Mucosa of descending colon (tissue), 3 donors: ENCODE measurements around the gene TRAPPC1. TPM values are rescaled to one million over a fixed set of nuclear protein-coding genes. Genes with fewer than 3 reads are reported as not detected.

Source experiments
- ATAC-seq: fragments of 200-7000 bp; cut with Tn5 transposase; one replicate; pipeline ENCODE4 v1.9.1; 2020; ENCODE audit warnings: mild to moderate bottlenecking, moderate library complexity
- DNase-seq, 3 donors: peaks; one replicate each; pipeline ENCODE4 v3.0.0-alpha.2; 2020
- H3K36me3 ChIP-seq: fragments of 200-600 bp; one replicate; pipeline ENCODE4 v1.8.0; 2021; ENCODE audit warnings: low read depth, mild to moderate bottlenecking
- H3K4me1 ChIP-seq: fragments of 200-600 bp; one replicate; pipeline ENCODE4 v1.8.0; 2021; ENCODE audit warnings: low read depth, mild to moderate bottlenecking
- H3K4me3 ChIP-seq: fragments of 200-600 bp; one replicate; pipeline ENCODE4 v1.8.0; 2021; ENCODE audit warnings: mild to moderate bottlenecking
- H3K9me3 ChIP-seq: fragments of 200-600 bp; one replicate; pipeline ENCODE4 v1.8.0; 2021; ENCODE audit warnings: mild to moderate bottlenecking
- CTCF ChIP-seq: fragments of 200-600 bp; IDR thresholded peaks from one replicate; pipeline ENCODE4 v1.8.0; 2022; ENCODE audit warnings: antibody characterized with exemption, mild to moderate bottlenecking
- intact Hi-C, 2 donors: fragments of 100-400 bp; cut with DNase I in 1 of 2; cut with micrococcal nuclease in 1 of 2; formaldehyde crosslinking; loops; one replicate each; pipeline versions ENCODE4 v1.11.0 to v1.11.1; 2022; cut with DNase I, micrococcal nuclease
- total RNA-seq, 3 donors: library from RNA; stranded (reverse); fragmentation: NEBNext Ultra II Directional in 2 of 3; extraction: Animal tissue kit (Norgen Biotek cat#: 25700) in 2 of 3; gene quantifications; one replicate each; pipeline versions ENCODE4 v1.2.1 to v1.2.4, GENCODE V29; 2021 to 2023
- donor health status: DM: no; HTN: no; CAD: no; lungs with moderate emphysema.
- donor health status: DM: no; HTN: no; CAD: no.
- donor health status: DM: no; HTN: yes; CAD: no.

The TRAPPC1 gene
- total RNA-seq, 3 donors from 2014 or later = 86.2 to 116 (median 114) TPM

GRCh38 chr17:7884581-7885366, 47.0 kb downstream of the TRAPPC1 start:
- H3K4me1 ChIP-seq = peaks cover 58% of the 10 kb centered on the region

DNA sequence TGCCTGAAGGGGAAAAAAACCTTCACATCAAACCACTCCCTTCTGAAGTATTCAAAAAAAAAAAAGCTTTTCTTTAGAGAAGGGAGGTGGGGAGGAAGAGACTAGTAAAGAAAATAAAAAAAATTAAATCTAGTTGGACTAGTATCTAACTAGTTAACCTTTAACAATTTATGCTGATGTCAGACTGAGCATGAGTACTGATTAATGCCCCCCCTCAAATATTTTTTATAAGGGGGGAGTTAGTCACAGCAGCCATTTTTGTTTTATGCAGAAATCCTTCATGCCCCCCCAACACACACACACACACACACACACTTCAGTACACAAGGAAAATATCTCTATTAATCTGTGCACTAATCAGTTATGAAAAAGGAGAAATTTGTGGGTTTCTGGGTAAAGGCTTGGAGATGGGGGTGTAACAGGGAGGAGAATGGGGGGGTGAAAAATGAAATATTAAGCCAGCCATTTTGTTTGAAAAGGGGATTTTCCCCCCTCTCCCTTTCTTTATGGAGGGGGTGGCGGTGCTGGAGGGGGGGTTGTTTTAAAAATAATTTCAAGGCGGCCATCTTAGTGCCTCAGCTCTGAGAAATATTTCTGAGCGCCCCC, 47.9 kb downstream of the TRAPPC1 start:
- Histone ChIP-seq H3K36me3 (no peaks in the 10 kb centered on the region), H3K9me3 (no peaks in the 10 kb centered on the region), H3K4me3 (no peak overlapping the region), H3K4me1 (peaks cover 49% of the 10 kb centered on the region)
- no peak for TF ChIP-seq CTCF
- ATAC-seq (no peak), DNase-seq (no peak)
- intact Hi-C loops = no loop called here

More at GRCh38 chr17:7884581-7885366, 47.0 kb downstream of the TRAPPC1 start:
- peak; percentile 3 for ATAC-seq
- peak; percentile 35 to 71 (median 61) for DNase-seq
- H3K36me3 ChIP-seq = no peaks in the 10 kb centered on the region
- peak overlapping the region; percentile 75 for H3K4me3 ChIP-seq
- H3K9me3 ChIP-seq = no peaks in the 10 kb centered on the region
- intact Hi-C loops = no loop called here
- TF ChIP-seq CTCF = no peak

DNA sequence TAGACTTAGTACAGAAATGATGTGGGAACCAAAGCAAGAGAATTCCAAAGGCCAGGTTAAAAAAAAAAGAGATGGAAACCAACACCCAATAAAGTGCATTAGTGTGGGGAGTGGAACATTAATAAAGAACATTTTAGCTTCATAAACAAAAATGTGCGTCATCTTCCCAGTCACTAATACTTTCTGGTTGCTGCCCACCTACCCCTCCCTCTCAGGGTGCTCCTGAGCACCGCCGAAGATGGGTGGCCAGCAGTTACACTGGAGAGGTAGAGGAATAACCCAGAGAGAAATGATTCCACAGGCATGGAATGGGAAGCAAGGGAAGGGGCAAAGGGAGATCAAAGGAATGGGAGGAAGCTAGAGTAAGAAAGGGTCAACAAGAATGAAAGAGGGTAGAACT, 49.1 kb downstream of the TRAPPC1 start:
- no peak for DNase-seq
- no peak for TF ChIP-seq CTCF
- H3K9me3 ChIP-seq = no peaks in the 10 kb centered on the region
- intact Hi-C loops = no loop called here
- H3K36me3 ChIP-seq = no peaks in the 10 kb centered on the region
- H3K4me1 ChIP-seq = peaks cover 39% of the 10 kb centered on the region
- H3K4me3 ChIP-seq = no peak overlapping the region
- ATAC-seq = no peak

- H3K4me1 ChIP-seq = peaks cover 35% of the 10 kb centered on the region
- H3K4me3 ChIP-seq = no peak overlapping the region
- DNase-seq (no peak), ATAC-seq (no peak)
- intact Hi-C loops = no loop called here
- H3K9me3 ChIP-seq = no peaks in the 10 kb centered on the region
- no peaks in the 10 kb centered on the region for H3K36me3 ChIP-seq
- no peak for TF ChIP-seq CTCF
Observed at GRCh38 chr17:7882068-7882467, 49.7 kb downstream of the TRAPPC1 start.

- TF ChIP-seq CTCF = no peak
- DNase-seq (no peak), ATAC-seq (no peak)
- no peaks in the 10 kb centered on the region for H3K9me3 ChIP-seq
- H3K36me3 ChIP-seq = no peaks in the 10 kb centered on the region
- peaks cover 30% of the 10 kb centered on the region for H3K4me1 ChIP-seq
- intact Hi-C loops = no loop called here
- no peak overlapping the region for H3K4me3 ChIP-seq
Observed at GRCh38 chr17:7881276-7882054, 50.3 kb downstream of the TRAPPC1 start.

Other genes starting within 250 kb of the TRAPPC1 start
- gene TP53, start 244.5 kb downstream of the TRAPPC1 start, total RNA-seq = 10 to 100 TPM; 33.9 to 75.2 (median 57.0) TPM
- 1 to 10 TPM; 5.1 to 9.9 (median 5.8) TPM for gene WRAP53, start 243.5 kb downstream of the TRAPPC1 start, total RNA-seq
- 1 to 10 TPM in 1 of 3 donors, under 1 TPM in 2; 0.31 to 1.3 (median 0.35) TPM for gene EFNB3, start 226.7 kb downstream of the TRAPPC1 start, total RNA-seq
- gene DNAH2, start 214.2 kb downstream of the TRAPPC1 start, total RNA-seq = under 1 TPM; 0.19 to 0.70 (median 0.29) TPM
- gene KDM6B, start 97.7 kb downstream of the TRAPPC1 start, total RNA-seq = 10 to 100 TPM; 44.3 to 73.6 (median 54.6) TPM
- gene TMEM88, start 76.9 kb downstream of the TRAPPC1 start, total RNA-seq = 1 to 10 TPM; 3.5 to 8.5 (median 6.9) TPM
- gene NAA38, start 74.4 kb downstream of the TRAPPC1 start, total RNA-seq = 10 to 100 TPM; 51.2 to 73.5 (median 58.2) TPM
- gene CYB5D1, start 73.9 kb downstream of the TRAPPC1 start, total RNA-seq = 10 to 100 TPM; 11.5 to 17.0 (median 12.2) TPM
- 100 to 1,000 TPM in 1 of 3 donors, 10 to 100 TPM in 2; 52.7 to 151 (median 56.5) TPM for gene CHD3, start 43.2 kb downstream of the TRAPPC1 start, total RNA-seq
- 1 to 10 TPM; 1.4 to 3.0 (median 2.4) TPM for gene RNF227, start 15.7 kb downstream of the TRAPPC1 start, total RNA-seq
- 1 to 10 TPM; 3.3 to 5.5 (median 3.9) TPM for gene KCNAB3, start 2.1 kb downstream of the TRAPPC1 start, total RNA-seq
- gene CNTROB, start 260 bp upstream of the TRAPPC1 start, total RNA-seq = 10 to 100 TPM; 23.7 to 34.5 (median 31.4) TPM
- gene GUCY2D, start 70.7 kb upstream of the TRAPPC1 start, total RNA-seq = under 1 TPM in 1 of 3 donors, not detected in 2; 0.26 TPM
- gene ALOX15B, start 107.1 kb upstream of the TRAPPC1 start, total RNA-seq = 1 to 10 TPM in 2 of 3 donors, under 1 TPM in 1; 0.66 to 1.3 (median 1.1) TPM
- gene ALOX12B, start 155.8 kb upstream of the TRAPPC1 start, total RNA-seq = under 1 TPM; 0.25 to 0.65 (median 0.49) TPM
- gene ALOXE3, start 186.6 kb upstream of the TRAPPC1 start, total RNA-seq = not detected
- under 1 TPM in 1 of 3 donors, not detected in 2; 0.28 TPM for gene HES7, start 192.2 kb upstream of the TRAPPC1 start, total RNA-seq
- gene PER1, start 220.5 kb upstream of the TRAPPC1 start, total RNA-seq = 100 to 1,000 TPM in 1 of 3 donors, 10 to 100 TPM in 2; 14.9 to 185 (median 84.0) TPM
- 10 to 100 TPM; 56.4 to 77.2 (median 62.8) TPM for gene VAMP2, start 231.0 kb upstream of the TRAPPC1 start, total RNA-seq
- gene TMEM107, start 244.4 kb upstream of the TRAPPC1 start, total RNA-seq = 10 to 100 TPM in 1 of 3 donors, 1 to 10 TPM in 2; 8.0 to 19.1 (median 9.6) TPM